NB4 (cell line): ENCODE data around the gene FRMD5.

Source experiments
- DNase-seq: peaks from one replicate; pipeline ENCODE4 v3.0.0; 2010; ENCODE audit warnings: low read depth
- H3K4me3 ChIP-seq: one replicate; pipeline ENCODE4 v1.5.1; 2011; ENCODE audit warnings: mild to moderate bottlenecking, low read depth, low read length, moderate library complexity
- MYC ChIP-seq: IDR thresholded peaks from 2 replicates; pipeline ENCODE4 v1.6.1; 2011; ENCODE audit warnings: low read depth, low read length
- POLR2A ChIP-seq: IDR thresholded peaks from 2 replicates; pipeline ENCODE4 v1.6.1; 2011; ENCODE audit warnings: mild to moderate bottlenecking; ENCODE audit not compliant: insufficient read length; ENCODE audit errors: extremely low read depth
- TF ChIP-seq, protein P1 (sequence below): IDR thresholded peaks from 2 replicates; pipeline ENCODE4 v1.6.1; 2011; ENCODE audit warnings: low read depth, low read length
- TF ChIP-seq, protein P2 (sequence below): IDR thresholded peaks from one replicate; pipeline ENCODE4 v1.5.1; 2012; ENCODE audit warnings: low read depth, low read length

Gene FRMD5

DNA sequence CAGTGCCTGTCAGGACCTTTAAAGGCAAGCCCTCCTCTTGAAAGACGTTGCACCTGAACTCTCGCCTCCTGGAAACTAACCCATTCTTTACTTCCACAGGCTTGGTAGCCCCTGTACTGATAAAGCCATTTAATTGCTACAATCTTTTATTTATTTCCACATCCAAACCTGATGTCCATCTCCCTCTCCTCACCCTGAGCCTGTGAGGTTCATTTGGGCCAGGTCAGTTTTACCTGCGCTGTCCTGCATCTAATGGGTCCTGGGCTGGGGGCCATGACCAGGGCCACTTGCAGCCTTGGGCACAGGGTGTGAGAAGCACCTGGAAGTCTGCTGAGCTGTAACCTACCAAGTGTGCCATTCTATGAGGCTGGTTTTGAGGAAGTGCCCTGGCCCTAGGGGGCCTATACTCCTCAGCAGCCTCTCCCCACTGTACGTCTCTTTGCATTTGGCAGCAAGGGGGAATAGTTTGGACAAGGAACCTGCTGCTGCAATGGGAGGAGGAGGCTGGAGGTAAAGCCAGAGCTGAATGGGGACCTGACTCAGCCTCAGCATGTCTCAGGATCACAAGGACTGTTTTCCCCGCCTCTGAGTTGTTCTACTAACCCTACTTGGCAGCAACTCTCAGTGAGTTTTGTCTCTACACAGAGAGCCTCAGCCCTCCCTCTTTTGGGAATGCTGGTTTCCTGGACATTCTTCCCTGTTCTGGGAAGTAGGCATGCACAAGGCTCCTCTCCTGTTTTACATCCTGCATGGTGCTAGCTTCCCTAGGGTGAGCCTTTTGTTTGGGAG lies 314.5 kb downstream of the FRMD5 start:
- peak; percentile 15 for DNase-seq
- no peak overlapping the region for H3K4me3 ChIP-seq
- no peak for TF ChIP-seq POLR2A
- TF ChIP-seq, protein P1, sequence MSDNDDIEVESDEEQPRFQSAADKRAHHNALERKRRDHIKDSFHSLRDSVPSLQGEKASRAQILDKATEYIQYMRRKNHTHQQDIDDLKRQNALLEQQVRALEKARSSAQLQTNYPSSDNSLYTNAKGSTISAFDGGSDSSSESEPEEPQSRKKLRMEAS: no peak
- no peak for TF ChIP-seq MYC
- TF ChIP-seq, protein P2, sequence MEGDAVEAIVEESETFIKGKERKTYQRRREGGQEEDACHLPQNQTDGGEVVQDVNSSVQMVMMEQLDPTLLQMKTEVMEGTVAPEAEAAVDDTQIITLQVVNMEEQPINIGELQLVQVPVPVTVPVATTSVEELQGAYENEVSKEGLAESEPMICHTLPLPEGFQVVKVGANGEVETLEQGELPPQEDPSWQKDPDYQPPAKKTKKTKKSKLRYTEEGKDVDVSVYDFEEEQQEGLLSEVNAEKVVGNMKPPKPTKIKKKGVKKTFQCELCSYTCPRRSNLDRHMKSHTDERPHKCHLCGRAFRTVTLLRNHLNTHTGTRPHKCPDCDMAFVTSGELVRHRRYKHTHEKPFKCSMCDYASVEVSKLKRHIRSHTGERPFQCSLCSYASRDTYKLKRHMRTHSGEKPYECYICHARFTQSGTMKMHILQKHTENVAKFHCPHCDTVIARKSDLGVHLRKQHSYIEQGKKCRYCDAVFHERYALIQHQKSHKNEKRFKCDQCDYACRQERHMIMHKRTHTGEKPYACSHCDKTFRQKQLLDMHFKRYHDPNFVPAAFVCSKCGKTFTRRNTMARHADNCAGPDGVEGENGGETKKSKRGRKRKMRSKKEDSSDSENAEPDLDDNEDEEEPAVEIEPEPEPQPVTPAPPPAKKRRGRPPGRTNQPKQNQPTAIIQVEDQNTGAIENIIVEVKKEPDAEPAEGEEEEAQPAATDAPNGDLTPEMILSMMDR: no peak

DNA sequence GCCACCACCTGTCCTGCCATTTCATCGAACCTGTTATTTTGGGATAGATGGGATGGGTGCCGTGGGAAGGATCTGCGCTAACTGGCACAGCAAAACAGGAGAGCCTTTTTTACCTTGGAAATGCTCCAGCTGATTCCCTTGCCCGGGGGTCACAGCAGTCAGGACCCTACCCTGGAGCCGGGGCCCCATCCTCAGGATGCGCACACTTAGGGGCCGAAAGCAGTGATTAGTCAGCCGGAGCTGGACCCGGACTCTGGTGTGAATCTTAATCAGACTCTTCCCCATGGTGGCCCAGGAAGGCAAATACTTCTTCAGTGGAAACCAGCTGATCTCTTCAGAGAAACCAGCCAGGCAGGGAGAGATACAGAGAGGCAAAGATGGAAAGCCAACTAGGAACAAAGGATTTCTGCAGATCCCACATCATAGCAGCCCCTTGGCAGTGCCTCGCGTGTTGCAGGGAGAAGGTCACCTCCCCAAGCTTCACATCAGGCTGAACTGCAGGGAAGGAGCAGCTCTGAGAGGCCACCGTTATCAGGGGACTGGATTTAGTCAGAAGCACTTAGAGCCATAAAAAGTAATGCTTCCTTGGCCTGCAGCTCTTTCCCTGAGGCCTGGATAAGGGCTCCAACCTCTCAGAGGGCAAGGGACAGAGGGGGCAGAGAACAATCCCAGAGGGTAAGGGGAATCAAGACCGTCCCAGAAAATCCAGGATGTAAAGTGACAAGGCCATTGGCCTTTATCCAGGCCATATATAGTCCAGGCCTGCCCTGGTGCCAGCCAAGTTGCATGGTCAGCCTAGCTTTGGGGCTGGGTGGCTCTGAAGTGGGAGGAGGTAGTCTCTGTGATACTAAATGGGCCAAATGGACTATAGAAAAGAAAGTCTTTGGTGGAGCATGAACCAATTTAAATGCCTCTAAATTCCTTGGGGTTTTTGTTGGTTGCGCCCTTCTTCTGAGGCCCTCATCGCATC lies 315.4 kb downstream of the FRMD5 start:
- DNase-seq: no peak
- no peak overlapping the region for H3K4me3 ChIP-seq
- no peak for TF ChIP-seq POLR2A
- TF ChIP-seq MYC: no peak
- TF ChIP-seq, protein P2: no peak
- TF ChIP-seq, protein P1: no peak

DNA sequence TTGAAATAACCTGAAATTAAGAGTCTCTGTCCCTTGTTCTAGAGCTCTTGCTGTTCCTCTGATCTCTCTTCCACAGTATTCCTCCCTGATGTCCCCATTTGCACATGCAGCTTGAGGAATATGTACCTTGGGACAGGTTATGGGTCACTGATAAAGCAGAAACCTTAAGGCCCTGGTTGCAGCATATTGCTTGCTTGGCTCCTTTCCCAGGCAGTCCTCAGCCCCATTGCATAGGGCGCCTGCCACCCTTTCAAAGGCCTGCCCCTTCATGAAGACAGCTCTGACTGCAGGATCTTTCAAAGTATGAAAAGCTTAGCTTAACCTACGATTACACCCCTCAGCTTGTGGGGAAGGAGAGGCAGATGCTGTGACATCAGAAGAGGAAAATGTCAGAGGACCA lies 316.6 kb downstream of the FRMD5 start:
- H3K4me3 ChIP-seq: no peak overlapping the region
- TF ChIP-seq, protein P2: no peak
- TF ChIP-seq POLR2A (no peak), MYC (no peak)
- TF ChIP-seq, protein P1: no peak
- DNase-seq: no peak

DNA sequence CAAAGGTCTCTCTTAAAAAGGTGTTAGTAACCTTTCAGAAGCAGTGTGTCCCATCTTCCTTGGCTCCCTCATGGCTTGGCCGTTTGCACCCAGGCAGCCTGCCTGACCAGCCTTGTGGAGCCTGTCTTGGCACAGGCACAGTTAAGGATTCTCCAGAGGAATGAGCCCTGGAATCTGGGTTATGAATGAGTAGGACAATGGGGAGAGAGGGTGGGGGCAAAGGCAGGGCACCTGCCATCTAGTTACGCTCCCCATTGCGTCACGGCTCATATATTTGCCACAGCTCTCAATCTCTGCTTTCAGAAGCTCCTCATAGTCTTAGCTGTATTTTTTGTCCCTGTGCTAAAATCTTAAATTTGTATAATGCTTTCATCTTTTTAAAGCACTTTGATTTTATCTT lies 317.7 kb downstream of the FRMD5 start:
- H3K4me3 ChIP-seq: no peak overlapping the region
- TF ChIP-seq, protein P1: no peak
- TF ChIP-seq, protein P2: no peak
- TF ChIP-seq POLR2A (no peak), MYC (no peak)
- no peak for DNase-seq

DNA sequence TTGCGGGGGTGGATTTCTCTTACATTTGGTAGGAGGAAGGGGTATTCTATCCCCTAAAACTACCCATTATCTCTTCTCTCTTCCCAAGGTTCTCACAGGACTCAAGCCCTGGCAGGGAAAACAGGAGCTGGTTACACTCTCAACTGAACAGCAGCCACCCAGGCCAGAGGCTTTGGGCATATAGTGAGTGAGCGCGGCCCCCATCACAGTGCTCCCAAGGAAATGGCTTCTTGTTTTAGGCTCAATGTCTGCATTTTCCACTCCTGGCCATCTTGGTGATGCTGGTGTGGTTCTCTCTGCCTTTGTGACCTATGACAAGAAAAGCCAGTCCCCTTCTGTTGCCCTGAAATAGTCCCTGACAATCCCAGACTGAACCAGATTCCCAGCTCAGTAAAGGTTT lies 318.2 kb downstream of the FRMD5 start:
- no peak for DNase-seq
- TF ChIP-seq, protein P2: no peak
- TF ChIP-seq, protein P1: no peak
- TF ChIP-seq POLR2A: no peak
- TF ChIP-seq MYC: no peak
- no peak overlapping the region for H3K4me3 ChIP-seq
